Prostate gland (tissue), 2 donors: ENCODE data around the gene MMAA. TPM values are rescaled to one million over a fixed set of nuclear protein-coding genes. Genes with fewer than 3 reads are reported as not detected.
"Not testable (repeated sequence)": the region's sequence is repeated elsewhere in the genome, so short reads cannot be mapped to it uniquely, and the experiment has no call there.

Experiments
- DNase-seq: peaks from one replicate; pipeline ENCODE4 v3.0.0-alpha.2; 2019; ENCODE audit warnings: low spot score
- H3K27ac ChIP-seq, 2 donors: fragments of 200-600 bp; sonication (generic); 2 replicates each; pipeline ENCODE4 v1.5.1; 2017 to 2019
- H3K27me3 ChIP-seq: fragments of 200-600 bp; sonication (generic); replicated peaks from 2 replicates; pipeline ENCODE4 v1.5.1; 2019; ENCODE audit not compliant: insufficient read depth
- H3K36me3 ChIP-seq, 2 donors: fragments of 200-600 bp; sonication (generic); 1 replicate in 1 of 2; 2 replicates in 1 of 2; pipeline versions ENCODE4 v1.5.1 to v1.8.1; 2017 to 2019
- H3K4me1 ChIP-seq: fragments of 200-600 bp; sonication (generic); replicated peaks from 2 replicates; pipeline ENCODE4 v1.5.1; 2019
- H3K4me3 ChIP-seq, 2 donors: fragments of 200-600 bp; sonication (generic); 2 replicates each; pipeline ENCODE4 v1.5.1; 2017 to 2019
- H3K9me3 ChIP-seq: fragments of 200-600 bp; sonication (generic); 2 replicates; pipeline ENCODE4 v1.5.1; 2017
- CTCF ChIP-seq, 4 experiments: fragments of 200-600 bp in 2 of 4; fragments of 450-650 bp in 2 of 4; sonication (generic) in 2 of 4; IDR thresholded peaks; 1 replicate in 3 of 4; 2 replicates in 1 of 4; pipeline ENCODE4 v1.5.1; 2016 to 2019; ENCODE audit warnings: antibody characterized with exemption in 4 of 4, mild to moderate bottlenecking in 2 of 4, moderate library complexity in 2 of 4
- POLR2A ChIP-seq: fragments of 450-650 bp; IDR thresholded peaks from one replicate; pipeline ENCODE4 v1.6.1; 2016; ENCODE audit warnings: antibody characterized with exemption, mild to moderate bottlenecking
- POLR2AphosphoS5 ChIP-seq: sonication (generic); formaldehyde crosslinking; IDR thresholded peaks from one replicate; pipeline ENCODE4 v1.6.1; 2017; ENCODE audit warnings: antibody characterized with exemption
- WGBS: methylation state at CpG from one replicate; pipeline ENCODE4 v1.1.5; 2018; 5-methylcytosine and 5-hydroxymethylcytosine counted together
- intact Hi-C: fragments of 100-400 bp; cut with DNase I; formaldehyde crosslinking; loops from one replicate; pipeline ENCODE4 v1.14.2; 2022
- total RNA-seq, 2 donors: library from RNA; depleted of rRNA; stranded (reverse); fragments of >200 nt; gene quantifications; one replicate each; pipeline ENCODE4 v1.1.0, GENCODE V29; 2016

MMAA gene
- total RNA-seq, 2 donors from 2014 or later: 3.6 TPM

GRCh38 chr4:145686991-145687390 lies 67.8 kb downstream of the MMAA start:
- DNase-seq: no peak
- TF ChIP-seq CTCF (IDR thresholded peaks at IDR 0.05) (no peak), POLR2A (no peak), POLR2AphosphoS5 (no peak)

GRCh38 chr4:145690610-145691009 lies 71.4 kb downstream of the MMAA start:
- H3K36me3 ChIP-seq: no peaks in the 10 kb centered on the region

More at GRCh38 chr4:145686991-145687390, 67.8 kb downstream of the MMAA start:
- H3K27me3 ChIP-seq: no peaks in the 10 kb centered on the region
- no peak overlapping the region for H3K27ac ChIP-seq
- H3K4me3 ChIP-seq: no peak overlapping the region
- no peaks in the 10 kb centered on the region for H3K4me1 ChIP-seq
- intact Hi-C loops: no loop called here
- 88% methylated on average over 1 of the region's 2 CpGs for WGBS
- no peaks in the 10 kb centered on the region for H3K36me3 ChIP-seq
- no peaks in the 10 kb centered on the region for H3K9me3 ChIP-seq

GRCh38 chr4:145691416-145691815 lies 72.2 kb downstream of the MMAA start:
- intact Hi-C loops, H3K27ac ChIP-seq, H3K4me1 ChIP-seq, H3K9me3 ChIP-seq, H3K4me3 ChIP-seq, H3K27me3 ChIP-seq, H3K36me3 ChIP-seq, DNase-seq: not testable (repeated sequence)
- 90% methylated on average over 2 of the region's 2 CpGs for WGBS

More at GRCh38 chr4:145690610-145691009, 71.4 kb downstream of the MMAA start:
- intact Hi-C loops: no loop called here
- TF ChIP-seq POLR2AphosphoS5: no peak
- no peak for TF ChIP-seq CTCF (IDR thresholded peaks at IDR 0.05)
- TF ChIP-seq POLR2A: no peak
- no peak overlapping the region for H3K4me3 ChIP-seq
- 66% methylated on average over 3 of the region's 3 CpGs for WGBS
- H3K4me1 ChIP-seq: no peaks in the 10 kb centered on the region
- no peaks in the 10 kb centered on the region for H3K9me3 ChIP-seq
- no peaks in the 10 kb centered on the region for H3K27me3 ChIP-seq
- no peak for DNase-seq
- H3K27ac ChIP-seq: no peak overlapping the region

GRCh38 chr4:145694929-145695328 lies 75.7 kb downstream of the MMAA start:
- no peak for DNase-seq
- no peaks in the 10 kb centered on the region for H3K27me3 ChIP-seq
- intact Hi-C loops: no loop called here
- H3K4me1 ChIP-seq: no peaks in the 10 kb centered on the region
- H3K36me3 ChIP-seq: no peaks in the 10 kb centered on the region
- H3K27ac ChIP-seq: no peak overlapping the region
- H3K4me3 ChIP-seq: no peak overlapping the region
- WGBS: 13% methylated on average over 2 of the region's 2 CpGs
- H3K9me3 ChIP-seq: no peaks in the 10 kb centered on the region
- TF ChIP-seq CTCF (IDR thresholded peaks at IDR 0.05) (no peak), POLR2A (no peak), POLR2AphosphoS5 (no peak)

GRCh38 chr4:145697332-145697731 lies 78.1 kb downstream of the MMAA start:
- H3K27ac ChIP-seq: no peak overlapping the region
- WGBS: 98% methylated on average over 2 of the region's 2 CpGs
- intact Hi-C loops: no loop called here
- no peak for TF ChIP-seq CTCF (IDR thresholded peaks at IDR 0.05)
- no peak for TF ChIP-seq POLR2AphosphoS5
- TF ChIP-seq POLR2A: no peak
- H3K27me3 ChIP-seq: no peaks in the 10 kb centered on the region
- no peaks in the 10 kb centered on the region for H3K4me1 ChIP-seq
- H3K4me3 ChIP-seq: no peak overlapping the region
- H3K9me3 ChIP-seq: no peaks in the 10 kb centered on the region
- no peak for DNase-seq
- no peaks in the 10 kb centered on the region for H3K36me3 ChIP-seq
